Fibroblast of skin of left quadriceps (primary cell): ENCODE data around the gene ZNF688.
A peak's percentile ranks its signal among the peaks of the same experiment; 100 is the strongest.
"Not testable (repeated sequence)": the region's sequence is repeated elsewhere in the genome, so short reads cannot be mapped to it uniquely, and the experiment has no call there.

ENCODE experiments used
- DNase-seq, 2 experiments: peaks; one replicate each; pipeline ENCODE4 v3.0.0-alpha.2; 2013; ENCODE audit warnings: low read depth in 2 of 2

The ZNF688 gene

DNA sequence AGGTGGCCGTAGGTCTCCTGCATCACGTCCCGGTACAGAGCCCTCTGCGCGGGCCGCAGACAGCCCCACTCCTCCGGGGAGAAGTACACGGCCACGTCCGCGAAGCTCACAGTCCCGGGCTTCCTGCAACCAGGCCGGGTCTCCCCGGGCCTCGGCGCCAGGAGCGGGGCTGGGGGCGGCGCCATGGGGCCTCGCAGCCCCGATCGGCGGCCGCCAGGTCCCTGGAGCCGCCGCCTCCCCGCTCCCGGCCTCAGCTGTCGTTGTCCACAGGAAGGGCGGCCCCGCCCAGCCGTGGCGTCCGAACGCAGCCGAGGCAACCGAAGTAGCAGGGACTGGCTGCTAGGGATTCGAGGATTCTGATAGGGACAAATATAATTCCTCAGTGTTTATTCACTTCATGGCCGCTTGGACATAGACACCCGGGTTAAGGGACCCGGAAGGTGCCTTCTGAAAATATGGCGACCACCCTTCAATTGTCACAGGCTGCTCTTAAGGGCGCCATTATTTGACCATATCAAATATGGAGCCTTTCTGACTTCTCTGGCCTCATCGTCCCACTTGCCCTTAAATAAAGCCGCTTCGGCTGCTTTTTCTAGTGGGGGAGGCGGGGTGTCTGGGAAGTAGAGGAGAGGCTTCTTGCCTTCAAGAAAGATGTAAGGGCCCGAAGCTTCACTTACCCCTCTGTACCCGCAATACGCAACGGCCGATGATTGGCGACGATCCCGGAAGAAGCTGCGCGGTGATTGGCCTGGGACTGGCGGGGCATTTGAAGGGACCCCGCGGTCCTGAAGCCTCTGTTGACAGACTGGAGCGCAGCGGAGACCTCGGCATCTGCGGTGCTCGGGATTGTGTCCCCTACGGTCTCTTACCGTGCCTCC lies at the start of gene ZNF688:
ZNF688 (minus strand) TSS at position 270 of the 878 bp plus-strand sequence; CDS start at position 185, 85 bp downstream.
- peak; percentile 95 to 96 for DNase-seq

DNA sequence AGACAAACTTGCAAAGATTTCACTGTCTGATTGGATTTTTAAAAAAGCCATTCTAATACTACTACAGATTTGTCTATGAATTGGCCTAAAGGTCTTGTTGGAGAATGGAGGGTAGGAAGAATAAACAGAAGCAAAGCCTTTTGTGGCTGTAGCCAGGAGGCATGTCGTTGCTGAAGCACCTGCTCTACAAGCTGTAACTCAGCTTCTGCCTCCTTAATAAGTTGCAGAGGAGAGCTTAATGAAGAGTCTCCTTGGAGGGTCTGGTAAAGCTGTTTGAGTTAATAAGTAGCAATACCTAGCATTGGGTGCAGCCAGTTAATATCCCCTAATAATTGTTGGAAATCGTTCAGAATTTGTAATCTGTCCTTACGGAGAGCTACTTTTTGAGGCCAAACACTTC lies 48.7 kb upstream of the ZNF688 start:
- no peak for DNase-seq

DNA sequence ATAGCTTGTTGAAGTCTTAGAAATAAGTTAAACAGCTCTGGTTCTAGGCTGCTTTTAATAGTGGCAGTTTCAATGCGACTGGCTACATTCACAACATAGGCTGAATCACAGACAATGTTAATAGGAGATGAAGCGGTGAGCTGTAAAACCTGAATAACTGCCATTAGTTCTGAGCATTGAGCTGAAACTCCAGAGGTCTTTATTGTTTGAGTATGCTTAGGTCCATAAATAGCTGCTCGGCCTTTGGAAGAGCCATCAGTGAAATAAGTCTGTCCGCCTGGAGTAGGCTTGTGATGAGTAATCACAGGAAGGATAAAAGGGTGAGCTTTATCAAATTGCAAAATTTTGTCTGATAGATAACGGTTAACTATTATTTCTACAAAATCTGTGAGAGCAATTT lies 48.1 kb upstream of the ZNF688 start:
- no peak for DNase-seq

DNA sequence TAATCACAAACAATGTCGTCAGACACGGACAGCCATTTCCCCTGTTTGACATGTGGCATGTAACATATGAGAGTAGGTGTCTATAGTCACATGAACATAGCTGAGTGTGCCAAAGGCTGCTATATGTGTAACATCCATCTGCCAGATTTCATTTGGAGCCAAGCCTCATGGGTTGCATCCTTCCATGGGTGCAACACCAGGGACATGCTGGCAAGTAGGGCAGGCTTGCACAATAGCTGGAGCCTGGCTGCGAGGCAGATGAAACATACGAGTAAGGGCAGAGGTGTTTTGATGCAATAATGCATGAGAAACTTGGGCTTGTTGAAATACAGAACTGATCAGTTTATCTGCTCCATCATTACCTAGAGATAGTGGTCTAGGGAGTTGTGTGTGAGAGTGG lies 47.7 kb upstream of the ZNF688 start:
- no peak for DNase-seq

DNA sequence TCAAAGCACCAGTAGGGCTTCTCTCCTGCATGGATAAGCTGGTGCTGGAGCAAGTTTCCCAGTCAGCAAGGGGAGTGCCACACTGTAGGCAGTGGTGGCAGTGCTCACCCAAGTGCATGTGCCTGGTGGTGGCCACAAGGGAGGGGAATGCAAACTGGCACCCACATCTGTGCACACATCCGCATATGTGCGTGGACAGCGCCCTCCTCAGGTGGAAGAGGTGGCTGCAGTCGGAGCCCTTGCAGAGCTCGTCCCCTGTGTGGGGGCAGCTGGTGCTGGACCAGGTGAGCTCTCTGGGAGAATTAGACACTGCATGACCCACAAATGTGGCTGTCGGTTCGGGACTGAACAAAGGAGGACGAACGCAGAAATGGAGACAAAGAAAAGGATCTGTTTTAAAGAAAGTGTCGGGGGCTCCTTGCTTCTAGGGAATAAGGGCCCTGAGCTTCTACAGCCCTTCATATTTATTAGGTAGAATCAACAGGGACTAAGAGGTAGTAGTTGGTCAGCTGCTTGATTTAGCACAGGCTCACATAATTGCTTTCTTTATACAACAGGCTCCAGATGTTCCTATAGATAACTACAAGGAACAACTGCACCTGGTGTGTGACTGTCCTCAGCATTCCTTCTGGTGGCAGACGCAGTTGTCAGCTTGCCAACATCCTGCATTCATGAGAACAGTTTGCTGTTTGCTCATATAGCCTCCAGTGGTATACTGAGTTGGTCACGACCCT lies 44.0 kb upstream of the ZNF688 start:
- DNase-seq = no peak

DNA sequence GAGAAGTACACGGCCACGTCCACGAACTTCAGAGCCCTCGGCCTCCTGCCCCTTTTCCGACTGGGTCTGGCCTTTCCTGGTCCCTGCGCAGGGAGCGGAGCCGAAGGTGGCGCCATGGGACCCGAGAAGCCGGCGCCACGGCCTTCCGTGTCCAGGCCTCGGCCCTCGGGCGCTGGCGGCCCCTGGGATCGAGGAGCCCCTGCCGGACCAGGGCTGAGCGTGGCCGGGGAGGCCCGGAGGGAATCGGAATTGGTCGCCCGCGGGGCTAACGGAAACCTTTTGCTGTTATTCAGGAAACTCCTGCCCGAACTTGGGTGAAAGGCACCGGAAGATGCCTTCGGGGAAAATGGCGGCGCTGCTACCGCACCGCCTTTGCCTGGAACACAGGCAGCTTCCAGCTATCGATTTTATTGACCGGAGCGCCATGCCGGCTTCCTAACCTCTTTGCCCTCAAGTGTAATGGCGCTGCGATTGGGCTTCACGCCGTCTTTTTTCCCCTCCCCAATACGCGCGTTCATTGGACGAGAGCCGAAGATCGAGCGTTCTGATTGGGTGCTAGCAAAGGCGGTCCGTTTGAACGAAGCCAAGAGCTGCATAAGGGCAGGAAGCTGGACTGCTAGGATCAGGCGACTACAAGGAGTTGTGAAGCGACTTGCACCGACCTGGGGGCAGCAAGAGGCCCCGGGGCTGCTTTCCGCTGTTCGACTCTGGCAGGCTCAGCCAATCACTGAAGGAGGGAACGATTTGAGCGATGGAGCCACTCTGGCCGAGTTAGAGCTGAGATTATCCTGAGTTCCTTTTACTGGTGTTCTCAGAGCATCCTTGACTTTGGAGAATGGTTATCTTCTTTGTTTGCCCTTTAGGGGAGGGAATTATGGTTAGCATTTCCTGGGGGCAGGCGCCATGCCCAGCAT lies 38.7 kb upstream of the ZNF688 start, which contains the start of gene ZNF689:
ZNF689 (minus strand) TSS at position 464 of the 914 bp plus-strand sequence; CDS start at position 116, 348 bp downstream.
- DNase-seq = peak; percentile 95

DNA sequence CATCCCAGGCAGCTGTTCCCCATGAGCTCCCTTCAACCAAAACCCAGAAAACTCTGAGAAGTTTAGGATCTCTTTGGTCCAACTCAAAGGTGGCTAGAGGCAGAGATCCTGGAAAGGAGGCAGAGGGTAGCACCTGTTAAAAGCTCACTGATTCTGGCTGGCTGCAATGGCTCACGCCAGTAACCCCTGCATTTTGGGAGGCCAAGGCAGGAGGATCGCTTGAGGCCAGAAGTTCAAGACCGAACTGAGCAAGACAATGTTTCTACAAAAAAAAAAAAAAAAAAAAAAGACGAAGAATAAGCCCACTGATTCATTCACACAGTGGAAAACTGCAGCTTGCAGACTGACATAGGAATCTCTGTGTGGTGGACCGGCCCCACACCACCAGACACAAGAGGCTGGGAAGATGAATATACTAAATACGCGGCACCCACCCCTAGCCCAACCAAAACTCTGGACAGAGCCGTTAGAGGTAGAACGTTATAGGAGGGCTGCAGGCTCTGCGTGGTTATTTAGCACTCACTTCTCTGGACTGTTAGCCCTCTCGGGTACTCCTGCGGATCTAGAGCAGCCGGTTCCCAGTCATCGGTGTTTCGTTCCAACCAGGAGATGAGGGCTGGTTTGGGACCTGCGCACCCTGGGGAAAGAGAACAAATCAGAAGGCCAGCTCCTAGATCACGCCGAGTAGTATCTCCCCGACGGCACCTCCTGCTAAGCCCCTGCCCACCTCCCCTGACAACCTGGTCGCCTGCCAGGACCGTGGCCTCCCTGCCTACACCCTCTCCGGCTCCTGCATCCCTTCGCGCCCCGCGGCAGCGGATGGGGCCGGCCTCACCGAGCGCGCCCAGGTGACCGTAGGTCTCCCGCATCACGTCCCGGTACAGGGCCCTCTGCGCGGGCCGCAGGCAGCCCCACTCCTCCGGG lies 37.8 kb upstream of the ZNF688 start:
- no peak for DNase-seq

DNA sequence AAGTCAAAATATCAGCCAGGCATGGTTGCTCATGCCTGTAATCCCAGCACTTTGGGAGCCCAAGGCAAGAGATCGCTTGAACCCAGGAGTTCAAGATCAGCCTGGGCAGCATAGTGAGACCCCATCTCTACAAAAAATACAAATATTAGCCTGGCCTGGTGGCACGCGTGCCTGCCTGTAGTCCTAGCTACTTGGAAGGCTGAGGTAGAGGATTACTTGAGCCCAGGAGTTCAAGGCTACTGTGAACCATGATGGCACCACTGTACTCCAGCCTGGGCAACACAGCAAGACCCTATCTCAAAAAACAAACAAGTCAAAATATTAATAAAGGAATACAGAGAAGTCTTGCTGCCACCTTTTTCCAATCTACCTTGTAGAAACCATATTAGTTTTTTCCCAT lies 34.5 kb upstream of the ZNF688 start:
- DNase-seq = no peak

DNA sequence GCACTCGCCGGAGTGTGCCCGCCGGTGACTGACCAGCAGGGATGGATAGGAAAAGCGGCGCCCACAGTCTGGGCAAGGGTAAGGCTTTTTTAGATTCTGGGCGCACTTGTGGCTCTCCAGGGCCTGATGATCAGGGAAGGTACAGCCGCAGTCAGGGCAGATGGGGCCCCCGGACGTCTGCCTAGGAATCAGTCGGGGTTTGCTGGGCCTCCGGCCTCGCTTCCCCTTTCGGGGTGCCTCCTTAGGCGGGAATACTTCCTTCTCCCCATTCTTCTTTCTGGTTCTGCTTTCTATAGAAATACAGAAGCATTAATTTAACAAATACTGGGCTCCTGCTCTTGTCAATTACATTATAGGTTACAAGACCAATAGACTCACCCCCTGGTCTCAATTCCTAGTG lies 33.6 kb upstream of the ZNF688 start:
- DNase-seq = no peak

DNA sequence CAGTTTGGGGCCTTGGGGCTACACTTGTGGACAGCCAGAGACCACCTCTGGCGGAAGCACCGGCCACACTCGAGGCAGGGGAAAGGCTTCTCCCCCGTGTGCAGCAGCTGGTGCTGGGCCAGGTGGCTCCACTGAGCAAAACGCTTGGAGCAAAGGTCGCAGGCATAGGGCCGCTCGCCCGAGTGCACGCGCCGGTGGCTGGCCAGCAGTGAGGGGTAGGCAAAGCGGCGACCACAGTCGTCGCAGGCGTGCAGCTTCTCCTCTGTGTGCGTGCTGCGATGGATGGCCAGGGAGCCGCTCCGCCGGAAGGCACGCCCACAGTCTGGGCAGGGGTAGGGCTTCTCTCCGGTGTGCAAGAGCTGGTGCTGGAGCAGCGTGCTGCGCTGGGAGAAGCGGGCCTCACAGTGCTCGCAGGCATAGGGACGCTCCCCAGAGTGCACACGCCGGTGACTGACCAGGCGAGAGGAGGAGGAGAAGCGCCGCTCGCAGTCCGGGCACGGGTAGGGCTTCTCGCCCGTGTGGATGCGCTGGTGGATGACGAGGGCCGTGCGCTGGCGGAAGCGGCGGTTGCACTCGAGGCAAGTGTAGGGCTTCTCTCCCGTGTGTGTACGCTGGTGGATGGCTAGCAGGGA lies 32.9 kb upstream of the ZNF688 start:
- DNase-seq = no peak

DNA sequence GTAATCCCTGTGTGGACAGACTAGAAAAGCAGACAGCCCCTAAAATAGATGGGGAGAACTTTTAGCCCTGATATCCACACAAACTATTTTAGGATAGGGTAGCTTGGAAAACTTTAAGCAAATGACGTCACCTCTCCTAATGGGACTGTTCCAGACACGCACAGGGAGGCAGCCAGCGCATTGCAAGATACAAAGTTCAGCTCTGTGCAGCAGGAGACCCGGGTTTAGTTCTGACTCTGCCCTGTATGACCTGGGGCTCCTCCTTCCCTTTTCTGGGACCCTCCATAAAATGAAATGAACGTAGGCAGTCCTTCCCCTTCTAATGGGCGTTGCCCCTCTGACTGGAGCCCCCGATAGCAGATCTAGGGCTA lies 32.4 kb upstream of the ZNF688 start:
- DNase-seq = no peak

DNA sequence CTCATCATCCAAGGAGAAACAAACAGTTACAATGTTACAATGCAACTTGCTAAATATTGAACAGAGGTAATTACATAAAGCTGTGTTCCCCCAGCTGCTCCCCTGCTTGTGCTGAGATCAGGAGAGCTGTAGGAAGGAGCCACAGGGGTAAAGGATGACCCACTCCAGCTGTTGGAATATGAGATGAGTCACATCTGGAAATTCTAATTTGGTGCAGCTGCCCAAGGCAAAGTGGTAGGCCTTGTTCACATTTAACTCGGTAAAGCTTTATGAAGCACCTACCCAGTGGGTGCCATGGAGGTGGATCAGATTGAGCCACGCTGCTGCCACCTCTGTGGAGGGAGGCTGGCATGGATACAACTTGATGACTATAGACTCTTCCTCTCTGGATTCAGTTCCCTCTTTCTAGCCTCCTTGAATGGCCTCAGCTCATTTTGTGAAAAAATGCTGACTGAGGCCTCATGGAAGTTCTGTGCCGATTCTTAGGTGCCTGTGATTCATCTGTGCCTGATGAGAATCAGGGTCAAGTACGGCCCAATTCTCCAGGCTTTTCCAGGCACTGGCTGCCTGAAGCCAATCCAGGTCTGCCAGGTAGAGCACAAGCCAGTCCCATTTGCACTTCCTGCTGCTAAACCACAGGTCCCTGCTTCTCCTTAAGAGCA lies 31.2 kb upstream of the ZNF688 start:
- no peak for DNase-seq

DNA sequence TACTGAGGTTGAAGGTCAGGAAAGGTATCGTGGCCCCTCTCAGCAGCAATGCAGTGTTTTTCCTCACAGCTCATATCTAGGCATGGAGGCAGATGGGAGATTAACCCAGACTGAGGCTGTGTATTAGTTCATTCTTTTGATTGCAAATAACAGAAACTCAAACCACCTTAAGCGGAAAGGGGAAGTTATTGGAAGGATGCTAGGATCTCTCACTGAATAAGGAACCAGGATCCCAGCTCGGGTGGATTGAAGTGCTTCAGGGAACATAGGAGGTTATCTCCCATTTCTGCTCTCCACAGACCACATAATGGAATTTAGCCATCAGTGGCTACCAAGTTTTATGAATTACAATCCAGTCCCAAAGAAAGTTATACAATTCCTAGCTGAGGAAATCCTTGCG lies 30.5 kb upstream of the ZNF688 start:
- DNase-seq = no peak

DNA sequence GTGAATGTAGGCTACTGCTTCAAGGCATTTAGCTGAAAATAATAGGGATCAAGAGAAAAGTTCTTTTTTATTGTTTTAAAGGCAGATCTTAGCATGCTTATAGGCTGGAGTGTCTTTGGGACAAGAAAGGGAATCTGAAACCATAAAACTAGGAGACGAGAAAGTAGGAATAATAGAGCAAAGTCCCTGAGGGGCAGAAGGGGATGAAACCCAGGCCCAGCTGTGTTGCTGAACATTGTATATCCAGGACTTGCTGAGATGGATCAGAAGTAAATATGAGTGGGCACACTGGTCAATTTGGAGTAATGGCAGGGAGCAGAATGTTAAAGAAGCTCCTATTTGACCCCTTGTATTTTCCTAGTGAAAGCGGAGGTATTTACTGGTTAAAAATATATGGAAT lies 29.4 kb upstream of the ZNF688 start:
- DNase-seq = no peak

DNA sequence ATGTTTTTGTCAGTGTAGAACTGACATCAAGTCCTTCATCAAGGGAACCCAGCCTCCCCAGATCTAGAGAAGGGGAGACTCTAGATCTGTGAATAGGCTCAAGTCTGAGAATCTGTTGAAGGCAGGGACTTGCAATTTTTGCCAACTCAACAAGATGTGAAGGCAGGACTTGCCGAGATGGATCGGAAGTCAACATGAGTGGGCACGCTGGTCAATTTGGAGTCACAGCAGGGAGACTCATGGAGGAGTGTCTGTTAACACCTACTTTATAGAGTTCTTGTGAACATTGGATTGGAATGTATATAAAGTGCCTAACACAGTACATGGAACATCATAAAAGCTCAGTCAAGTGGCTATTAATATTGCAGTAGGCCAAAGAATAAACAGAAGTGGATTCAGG lies 28.7 kb upstream of the ZNF688 start:
- DNase-seq = no peak

DNA sequence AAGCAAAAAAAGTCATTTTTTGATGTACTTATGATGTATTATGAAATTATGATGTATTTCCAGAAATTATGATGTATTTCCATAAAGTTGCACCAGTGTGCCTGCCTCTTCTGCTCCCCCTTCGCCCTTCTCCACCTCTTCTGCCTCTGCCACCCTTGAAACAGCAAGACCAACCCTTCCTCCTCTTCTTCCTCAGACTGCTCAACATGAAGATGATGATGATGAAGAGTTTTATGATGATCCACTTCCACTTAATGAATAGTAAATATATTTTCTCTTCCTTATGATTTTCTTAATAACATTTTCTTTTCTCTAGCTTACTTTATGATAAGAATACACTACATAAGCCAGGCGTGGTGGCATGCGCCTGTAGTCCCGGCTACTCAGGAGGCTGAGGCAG lies 21.4 kb upstream of the ZNF688 start:
- no peak for DNase-seq

DNA sequence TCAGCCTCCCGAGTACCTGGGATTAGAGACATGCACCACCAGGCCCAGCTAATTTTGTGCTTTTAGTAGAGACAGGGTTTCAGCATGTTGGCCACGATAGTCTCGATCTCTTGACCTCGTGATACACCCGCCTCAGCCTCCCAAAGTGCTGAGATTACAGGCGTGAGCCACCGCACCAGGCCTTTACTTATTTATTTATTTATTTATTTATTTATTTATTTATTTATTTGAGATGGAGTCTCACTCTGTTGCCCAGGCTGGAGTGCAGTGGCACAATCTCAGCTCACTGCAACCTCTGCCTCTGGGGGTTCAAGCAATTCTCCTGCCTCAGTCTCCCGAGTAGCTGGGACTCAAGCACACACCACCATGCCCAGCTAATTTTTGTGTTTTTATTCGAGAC lies 19.4 kb upstream of the ZNF688 start:
- not testable (repeated sequence) for DNase-seq

DNA sequence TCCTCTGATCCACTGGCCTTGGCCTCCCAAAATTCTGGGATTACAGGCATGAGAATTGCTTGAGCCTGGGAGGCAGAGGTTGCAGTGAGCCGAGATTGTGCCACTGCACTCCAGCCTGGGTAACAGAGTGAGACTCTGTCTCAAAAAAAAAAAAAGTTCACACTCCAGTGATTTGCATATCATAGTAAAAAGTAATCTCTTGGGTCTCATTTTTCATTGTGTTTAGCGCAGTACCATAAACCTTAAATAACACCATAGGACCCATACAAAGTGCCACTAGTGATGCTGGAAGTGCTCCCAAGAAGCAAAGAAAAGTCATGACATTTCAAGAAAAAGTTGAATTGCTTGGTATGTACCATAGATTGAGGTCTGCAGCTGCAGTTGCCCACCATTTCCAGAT lies 18.1 kb upstream of the ZNF688 start:
- not testable (repeated sequence) for DNase-seq

DNA sequence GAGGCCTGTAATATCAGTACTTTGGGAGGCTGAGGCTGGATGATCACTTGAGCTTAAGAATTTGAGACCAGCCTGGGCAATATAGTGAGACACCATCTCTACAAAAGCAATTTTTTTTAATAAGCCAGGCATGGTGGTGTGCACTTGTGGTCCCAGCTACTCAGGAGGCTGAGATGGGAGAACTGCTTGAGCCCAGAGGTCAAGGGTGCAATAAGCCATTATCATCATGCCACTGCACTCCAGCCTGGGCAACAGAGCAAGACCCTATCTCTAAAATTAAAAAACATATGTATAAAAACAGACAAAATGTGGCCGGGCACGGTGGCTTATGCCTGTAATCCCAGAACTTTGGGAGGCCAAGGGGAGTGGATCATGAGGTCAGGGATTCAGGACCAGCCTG lies 17.1 kb upstream of the ZNF688 start:
- DNase-seq = no peak
